Keratinocyte (primary cell): ENCODE results near the gene EVL.

Experiments
- EZH2 ChIP-seq: IDR thresholded peaks from one replicate; pipeline ENCODE4 v1.6.1; 2012; ENCODE audit warnings: inconsistent platforms, mild to moderate bottlenecking, low read length, moderate library complexity
- TF ChIP-seq, protein P1 (sequence below), 3 experiments: IDR thresholded peaks in 1 of 3; conservative IDR thresholded peaks in 1 of 3; optimal IDR thresholded peaks in 1 of 3; 2 replicates in 2 of 3; 3 replicates in 1 of 3; pipeline versions ENCODE3 to v1.5.1; 2011; ENCODE audit warnings: low read length in 3 of 3, mild to moderate bottlenecking in 3 of 3, moderate library complexity in 2 of 3, control low read depth in 1 of 3, inconsistent platforms in 1 of 3; ENCODE audit not compliant: insufficient read depth in 2 of 3; ENCODE audit errors: extremely low read depth in 1 of 3

DNA sequence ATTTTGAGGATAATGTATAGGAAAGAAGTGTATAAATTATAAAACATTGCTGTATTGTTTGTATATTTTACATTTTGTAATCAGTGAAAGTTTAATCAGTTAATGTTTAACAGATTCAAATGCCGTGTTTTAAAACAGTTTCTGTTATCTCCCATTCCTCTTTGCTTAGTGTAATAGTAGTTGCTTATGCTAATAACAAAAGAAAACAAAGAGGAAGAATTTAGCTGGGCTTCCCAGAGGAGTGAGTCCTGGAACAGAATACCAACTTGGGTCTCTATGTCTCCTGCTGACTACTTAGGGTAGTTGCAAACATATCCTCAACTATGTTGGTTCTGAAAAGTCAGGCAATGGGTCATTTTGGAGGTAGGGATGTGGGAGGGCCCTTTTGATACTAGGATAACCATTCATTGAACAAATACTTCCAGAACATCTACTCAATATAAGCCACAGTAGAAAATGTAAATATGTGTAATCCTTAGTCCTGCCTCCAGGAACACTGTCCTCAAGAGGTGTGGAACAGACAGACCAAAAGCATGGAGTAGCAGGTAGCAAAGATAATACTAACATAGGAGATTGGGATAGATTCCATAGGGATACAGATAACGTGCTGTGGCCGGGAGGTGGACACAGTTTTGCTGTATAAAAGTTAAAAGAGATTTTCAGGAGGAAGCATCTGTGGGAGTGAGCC is 36.1 kb upstream of the EVL start:
- TF ChIP-seq, protein P1, sequence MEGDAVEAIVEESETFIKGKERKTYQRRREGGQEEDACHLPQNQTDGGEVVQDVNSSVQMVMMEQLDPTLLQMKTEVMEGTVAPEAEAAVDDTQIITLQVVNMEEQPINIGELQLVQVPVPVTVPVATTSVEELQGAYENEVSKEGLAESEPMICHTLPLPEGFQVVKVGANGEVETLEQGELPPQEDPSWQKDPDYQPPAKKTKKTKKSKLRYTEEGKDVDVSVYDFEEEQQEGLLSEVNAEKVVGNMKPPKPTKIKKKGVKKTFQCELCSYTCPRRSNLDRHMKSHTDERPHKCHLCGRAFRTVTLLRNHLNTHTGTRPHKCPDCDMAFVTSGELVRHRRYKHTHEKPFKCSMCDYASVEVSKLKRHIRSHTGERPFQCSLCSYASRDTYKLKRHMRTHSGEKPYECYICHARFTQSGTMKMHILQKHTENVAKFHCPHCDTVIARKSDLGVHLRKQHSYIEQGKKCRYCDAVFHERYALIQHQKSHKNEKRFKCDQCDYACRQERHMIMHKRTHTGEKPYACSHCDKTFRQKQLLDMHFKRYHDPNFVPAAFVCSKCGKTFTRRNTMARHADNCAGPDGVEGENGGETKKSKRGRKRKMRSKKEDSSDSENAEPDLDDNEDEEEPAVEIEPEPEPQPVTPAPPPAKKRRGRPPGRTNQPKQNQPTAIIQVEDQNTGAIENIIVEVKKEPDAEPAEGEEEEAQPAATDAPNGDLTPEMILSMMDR (optimal IDR thresholded peaks at IDR 0.05 in 1 of 3, IDR thresholded peaks at IDR 0.05 in 1 of 3, conservative IDR thresholded peaks at IDR 0.05 in 1 of 3; ENCODE audit: extremely low read depth in 1 of 3, insufficient read depth in 2 of 3, low read length in 3 of 3), result peak in 1 of 3 experiments; percentile 30
- TF ChIP-seq EZH2, result no peak
